Endothelial cell (in vitro differentiated cells): ENCODE measurements around the gene TVP23A. TPM values are rescaled to one million over a fixed set of nuclear protein-coding genes. Genes with fewer than 3 reads are reported as not detected.

Source experiments
- DNase-seq: peaks from one replicate; pipeline ENCODE4 v3.0.0; 2021; ENCODE audit warnings: low spot score
- H3K27ac Mint-ChIP-seq: one replicate; pipeline ENCODE4 v1.8.0; 2021; ENCODE audit warnings: mixed read lengths, inconsistent platforms; ENCODE audit not compliant: unreplicated experiment
- H3K27me3 Mint-ChIP-seq: one replicate; pipeline ENCODE4 v1.8.0; 2021; ENCODE audit warnings: mild to moderate bottlenecking, moderate library complexity, mixed read lengths, inconsistent platforms; ENCODE audit not compliant: unreplicated experiment
- H3K36me3 Mint-ChIP-seq: one replicate; pipeline ENCODE4 v1.8.0; 2021; ENCODE audit warnings: mild to moderate bottlenecking, low read depth, mixed read lengths, inconsistent platforms; ENCODE audit not compliant: unreplicated experiment
- H3K4me1 Mint-ChIP-seq: one replicate; pipeline ENCODE4 v1.8.0; 2021; ENCODE audit warnings: mild to moderate bottlenecking, mixed read lengths, inconsistent platforms; ENCODE audit not compliant: unreplicated experiment
- H3K4me3 Mint-ChIP-seq: one replicate; pipeline ENCODE4 v1.8.0; 2021; ENCODE audit warnings: mild to moderate bottlenecking, mixed read lengths, inconsistent platforms; ENCODE audit not compliant: unreplicated experiment
- H3K9me3 Mint-ChIP-seq: one replicate; pipeline ENCODE4 v1.8.0; 2021; ENCODE audit warnings: mixed read lengths, inconsistent platforms; ENCODE audit not compliant: unreplicated experiment
- total RNA-seq: library from RNA; stranded (reverse); fragmentation: NEBNext Ultra II Directional; extraction: Animal tissue kit (Norgen Biotek cat#: 25700); gene quantifications from one replicate; pipeline ENCODE4 v1.2.1, GENCODE V29; 2021; ENCODE audit not compliant: unreplicated experiment
- TF ChIP-seq, protein P1 (sequence below): fragments of 200-600 bp; sonication (generic); IDR thresholded peaks from one replicate; pipeline ENCODE4 v1.5.0; 2021; ENCODE audit warnings: antibody characterized with exemption; ENCODE audit not compliant: unreplicated experiment

Gene TVP23A
- total RNA-seq, 1 donor from 2014 or later: 7.8 TPM

DNA sequence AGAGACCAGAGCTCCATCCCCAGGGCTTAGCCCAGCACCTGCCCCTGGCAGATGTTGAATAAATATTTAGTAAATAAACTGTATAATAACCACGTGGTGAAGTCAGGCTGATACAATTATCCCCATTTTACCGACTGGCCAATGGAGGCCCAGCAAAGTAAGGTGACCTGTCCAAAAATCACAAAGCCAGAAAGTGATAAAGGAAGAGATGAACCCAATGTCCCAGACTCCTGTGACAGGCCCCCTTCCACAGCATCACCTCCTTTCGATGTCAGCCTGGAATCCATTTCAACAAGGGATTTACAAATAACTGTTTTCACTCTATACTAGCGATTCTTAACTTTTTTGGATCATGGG lies 5.5 kb downstream of the TVP23A start:
- peaks cover 9% of the 10 kb centered on the region for H3K4me1 Mint-ChIP-seq
- H3K27ac Mint-ChIP-seq: no peak overlapping the region
- DNase-seq: no peak
- no peak overlapping the region for H3K4me3 Mint-ChIP-seq
- H3K36me3 Mint-ChIP-seq: peaks cover 4% of the 10 kb centered on the region
- TF ChIP-seq, protein P1, sequence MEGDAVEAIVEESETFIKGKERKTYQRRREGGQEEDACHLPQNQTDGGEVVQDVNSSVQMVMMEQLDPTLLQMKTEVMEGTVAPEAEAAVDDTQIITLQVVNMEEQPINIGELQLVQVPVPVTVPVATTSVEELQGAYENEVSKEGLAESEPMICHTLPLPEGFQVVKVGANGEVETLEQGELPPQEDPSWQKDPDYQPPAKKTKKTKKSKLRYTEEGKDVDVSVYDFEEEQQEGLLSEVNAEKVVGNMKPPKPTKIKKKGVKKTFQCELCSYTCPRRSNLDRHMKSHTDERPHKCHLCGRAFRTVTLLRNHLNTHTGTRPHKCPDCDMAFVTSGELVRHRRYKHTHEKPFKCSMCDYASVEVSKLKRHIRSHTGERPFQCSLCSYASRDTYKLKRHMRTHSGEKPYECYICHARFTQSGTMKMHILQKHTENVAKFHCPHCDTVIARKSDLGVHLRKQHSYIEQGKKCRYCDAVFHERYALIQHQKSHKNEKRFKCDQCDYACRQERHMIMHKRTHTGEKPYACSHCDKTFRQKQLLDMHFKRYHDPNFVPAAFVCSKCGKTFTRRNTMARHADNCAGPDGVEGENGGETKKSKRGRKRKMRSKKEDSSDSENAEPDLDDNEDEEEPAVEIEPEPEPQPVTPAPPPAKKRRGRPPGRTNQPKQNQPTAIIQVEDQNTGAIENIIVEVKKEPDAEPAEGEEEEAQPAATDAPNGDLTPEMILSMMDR: no peak
- H3K9me3 Mint-ChIP-seq: no peaks in the 10 kb centered on the region
- H3K27me3 Mint-ChIP-seq: no peaks in the 10 kb centered on the region

DNA sequence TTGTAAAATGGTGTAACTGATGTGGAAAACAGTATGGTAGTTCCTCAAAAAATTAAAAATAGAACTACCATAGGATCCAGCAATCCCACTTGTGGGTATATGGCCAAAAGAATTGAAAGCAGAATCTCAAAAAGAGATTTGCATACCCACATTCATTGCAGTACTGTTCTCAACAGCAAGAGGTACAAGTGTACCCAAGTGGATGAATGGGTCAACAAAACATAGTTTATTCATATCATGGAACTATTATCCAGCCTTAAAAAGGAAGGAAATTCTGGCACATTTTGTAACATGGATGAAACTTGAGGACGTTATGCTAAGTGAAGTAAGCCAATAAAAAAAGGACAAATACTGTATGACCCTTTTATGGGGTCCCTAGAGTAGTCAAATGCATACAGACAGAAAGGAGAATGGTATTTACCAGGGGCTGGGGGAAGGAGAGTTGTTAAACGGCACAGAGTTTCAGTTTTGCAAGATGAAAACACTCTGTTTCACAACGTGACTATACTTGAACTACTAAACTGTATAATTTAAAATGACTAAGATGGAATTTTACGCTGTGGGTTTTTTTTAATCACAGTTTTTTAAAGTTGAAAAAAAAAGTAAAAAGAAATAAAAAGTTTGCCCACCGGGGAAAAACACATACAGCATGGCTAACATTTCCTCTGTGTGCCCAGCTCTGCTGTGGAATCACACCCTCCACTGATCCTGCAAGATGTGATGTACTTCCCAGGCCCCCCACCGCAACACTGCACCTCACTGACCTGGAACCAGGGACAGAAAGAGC lies 6.1 kb downstream of the TVP23A start:
- TF ChIP-seq, protein P1: no peak
- H3K27me3 Mint-ChIP-seq: no peaks in the 10 kb centered on the region
- no peak overlapping the region for H3K4me3 Mint-ChIP-seq
- H3K36me3 Mint-ChIP-seq: peaks cover 7% of the 10 kb centered on the region
- H3K4me1 Mint-ChIP-seq: peaks cover 9% of the 10 kb centered on the region
- no peak for DNase-seq
- no peaks in the 10 kb centered on the region for H3K9me3 Mint-ChIP-seq
- H3K27ac Mint-ChIP-seq: no peak overlapping the region

DNA sequence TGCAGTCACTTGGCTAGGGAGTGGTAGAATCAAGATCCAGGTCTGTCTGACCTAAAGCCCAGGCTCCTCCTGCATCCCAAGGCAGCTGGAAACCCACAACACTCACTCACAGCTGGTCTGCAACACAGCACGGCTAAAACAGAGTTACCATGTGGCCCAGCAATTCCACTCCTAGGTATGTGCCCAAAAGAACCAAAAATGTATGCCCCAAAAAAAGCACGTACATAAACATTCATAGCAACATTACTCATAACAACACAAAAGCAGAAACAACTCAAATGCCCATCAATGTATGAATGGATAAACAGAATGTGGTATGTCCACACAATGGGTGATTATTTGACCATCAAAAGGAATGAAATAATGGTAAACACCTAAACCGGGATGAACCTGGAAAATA lies 8.9 kb downstream of the TVP23A start:
- TF ChIP-seq, protein P1: no peak
- H3K27me3 Mint-ChIP-seq: no peaks in the 10 kb centered on the region
- H3K27ac Mint-ChIP-seq: peak overlapping the region; percentile 30
- no peaks in the 10 kb centered on the region for H3K9me3 Mint-ChIP-seq
- DNase-seq: no peak
- peaks cover 9% of the 10 kb centered on the region for H3K4me1 Mint-ChIP-seq
- peaks cover 4% of the 10 kb centered on the region for H3K36me3 Mint-ChIP-seq
- H3K4me3 Mint-ChIP-seq: no peak overlapping the region

DNA sequence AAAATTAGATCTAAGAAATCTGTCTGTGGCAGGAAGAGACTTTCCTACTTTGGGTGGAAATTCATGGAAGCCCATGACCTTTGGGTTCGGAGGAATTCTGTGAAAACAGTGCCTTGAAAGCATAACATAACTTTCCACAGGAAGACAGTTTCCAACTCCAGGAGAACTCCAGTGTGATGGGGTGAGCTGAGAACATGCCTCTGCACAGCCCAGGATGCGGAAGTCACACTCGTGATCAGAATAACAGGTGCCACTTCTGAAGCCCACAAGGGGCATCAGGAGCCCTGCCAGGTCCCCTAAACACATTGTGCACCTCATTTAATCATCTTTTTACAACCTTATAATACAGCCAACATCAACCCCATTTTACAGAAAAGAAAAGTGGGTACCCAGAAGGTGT lies 9.7 kb downstream of the TVP23A start:
- DNase-seq: no peak
- Mint-ChIP-seq H3K4me1 (peaks cover 9% of the 10 kb centered on the region), H3K4me3 (no peak overlapping the region), H3K36me3 (peaks cover 4% of the 10 kb centered on the region), H3K9me3 (no peaks in the 10 kb centered on the region), H3K27me3 (no peaks in the 10 kb centered on the region), H3K27ac (no peak overlapping the region)
- TF ChIP-seq, protein P1: no peak

DNA sequence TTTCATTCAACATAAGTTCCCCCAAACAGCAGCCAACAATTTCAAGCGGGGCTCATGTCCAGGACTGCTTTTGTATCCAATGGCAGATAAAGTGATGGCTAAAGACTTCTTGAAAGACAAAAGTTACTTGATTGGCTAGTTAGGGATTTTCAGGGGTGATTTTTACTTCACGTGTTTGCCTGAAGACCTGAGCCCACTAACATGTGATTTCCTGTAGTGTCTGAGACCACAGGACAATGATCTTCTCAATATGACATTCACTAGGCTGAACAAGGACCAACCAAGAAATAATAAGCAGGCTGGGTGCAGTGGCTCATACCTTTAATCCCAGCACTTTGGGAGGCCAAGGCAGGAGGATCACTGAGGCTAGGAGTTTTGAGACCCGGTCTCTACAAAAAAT lies 10.4 kb downstream of the TVP23A start:
- TF ChIP-seq, protein P1: no peak
- Mint-ChIP-seq H3K4me3 (no peak overlapping the region), H3K27ac (no peak overlapping the region), H3K36me3 (peaks cover 4% of the 10 kb centered on the region), H3K27me3 (no peaks in the 10 kb centered on the region), H3K9me3 (no peaks in the 10 kb centered on the region), H3K4me1 (peaks cover 9% of the 10 kb centered on the region)
- DNase-seq: no peak
